Tibial nerve (tissue), 4 donors: ENCODE data around the gene CTNND2.

Experiments used
- CTCF ChIP-seq, 5 experiments: fragments of 200-600 bp in 3 of 5; fragments of 450-650 bp in 2 of 5; sonication (generic) in 3 of 5; IDR thresholded peaks; one replicate each; pipeline ENCODE4 v1.5.1; 2016 to 2019; ENCODE audit warnings: antibody characterized with exemption in 5 of 5, mild to moderate bottlenecking in 3 of 5, moderate library complexity in 2 of 5
- EP300 ChIP-seq, 2 donors: sonication (generic); formaldehyde crosslinking; IDR thresholded peaks; one replicate each; pipeline ENCODE4 v1.6.1; 2017; ENCODE audit warnings: antibody characterized with exemption in 2 of 2, mild to moderate bottlenecking in 1 of 2

GRCh38 chr5:11181940-11182339 lies 722.3 kb downstream of the CTNND2 start:
- TF ChIP-seq EP300 (IDR thresholded peaks at IDR 0.05) (no peak), CTCF (IDR thresholded peaks at IDR 0.05) (no peak)
